ENCODE data around the gene UNC5A. TPM values are rescaled to one million over a fixed set of nuclear protein-coding genes. Genes with fewer than 3 reads are reported as not detected.

The UNC5A gene
- total and polyA plus RNA-seq, 10 of the 15 experiments (the other 5 are each of a cell fraction or from before 2014, with no cell fraction given) = not detected

GRCh38 chr5:176830995-176831423, 20.6 kb downstream of the UNC5A start:
- ChIA-PET SMC1A (ENCODE audit: uncharacterized antibody, unreplicated experiment) (no interaction called here), RAD21 (ENCODE audit: unreplicated experiment) (no interaction called here), POLR2A (interaction anchor here (0.7 kb wide), 1 partner anchor 33 kb away, joined by 5 read pairs; no protein-coding TSS in a partner anchor), CTCF (no interaction called here)
- Histone ChIP-seq H3K27me3 (replicated peaks in 1 of 2; ENCODE audit: control insufficient read depth in 2 of 2, insufficient read depth in 2 of 2, low read length in 1 of 2) (no peaks in the 10 kb centered on the region; a peak in 2 of 4 replicates), H3K4me3 (no peak overlapping the region), H3K4me1 (ENCODE audit: control insufficient read depth, insufficient read depth, low read length) (no peaks in the 10 kb centered on the region), H2AFZ (ENCODE audit: control insufficient read depth, low read depth, low read length) (no peak overlapping the region), H3K9me3 (replicated peaks; ENCODE audit: control insufficient read depth, insufficient read depth, low read length) (no peaks in the 10 kb centered on the region), H3K4me2 (ENCODE audit: control insufficient read depth, insufficient read depth) (no peak overlapping the region), H4K20me1 (ENCODE audit: control insufficient read depth, insufficient read depth) (no peaks in the 10 kb centered on the region), H3K9ac (ENCODE audit: control insufficient read depth, insufficient read depth, low read length) (no peak overlapping the region), H3K36me3 (ENCODE audit: control insufficient read depth in 2 of 2, insufficient read depth in 2 of 2, low read length in 1 of 2) (no peaks in the 10 kb centered on the region), H3K79me2 (ENCODE audit: control insufficient read depth, insufficient read depth, low read length) (no peaks in the 10 kb centered on the region), H3K27ac (ENCODE audit: control insufficient read depth, insufficient read depth) (no peak overlapping the region)
- no TSS peak for BruUV-seq (replicated peaks)
- ATAC-seq (no peak), FAIRE-seq (no peak), DNase-seq (ENCODE audit: low read depth, low spot score) (no peak)
- TF ChIP-seq SIX5 (IDR thresholded peaks at IDR 0.05; ENCODE audit: low read depth, low read length, severe bottlenecking) = no peak
- TF ChIP-seq, protein P1, sequence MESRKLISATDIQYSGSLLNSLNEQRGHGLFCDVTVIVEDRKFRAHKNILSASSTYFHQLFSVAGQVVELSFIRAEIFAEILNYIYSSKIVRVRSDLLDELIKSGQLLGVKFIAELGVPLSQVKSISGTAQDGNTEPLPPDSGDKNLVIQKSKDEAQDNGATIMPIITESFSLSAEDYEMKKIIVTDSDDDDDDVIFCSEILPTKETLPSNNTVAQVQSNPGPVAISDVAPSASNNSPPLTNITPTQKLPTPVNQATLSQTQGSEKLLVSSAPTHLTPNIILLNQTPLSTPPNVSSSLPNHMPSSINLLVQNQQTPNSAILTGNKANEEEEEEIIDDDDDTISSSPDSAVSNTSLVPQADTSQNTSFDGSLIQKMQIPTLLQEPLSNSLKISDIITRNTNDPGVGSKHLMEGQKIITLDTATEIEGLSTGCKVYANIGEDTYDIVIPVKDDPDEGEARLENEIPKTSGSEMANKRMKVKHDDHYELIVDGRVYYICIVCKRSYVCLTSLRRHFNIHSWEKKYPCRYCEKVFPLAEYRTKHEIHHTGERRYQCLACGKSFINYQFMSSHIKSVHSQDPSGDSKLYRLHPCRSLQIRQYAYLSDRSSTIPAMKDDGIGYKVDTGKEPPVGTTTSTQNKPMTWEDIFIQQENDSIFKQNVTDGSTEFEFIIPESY (IDR thresholded peaks at IDR 0.05) = no peak
- TF ChIP-seq SMAD5 (IDR thresholded peaks at IDR 0.05; ENCODE audit: low read depth) = no peak
- TF ChIP-seq BHLHE40 (IDR thresholded peaks at IDR 0.05; ENCODE audit: borderline replicate concordance in 1 of 2, low read depth in 2 of 2, low read length in 1 of 2) = no peak
- TF ChIP-seq, protein P2, sequence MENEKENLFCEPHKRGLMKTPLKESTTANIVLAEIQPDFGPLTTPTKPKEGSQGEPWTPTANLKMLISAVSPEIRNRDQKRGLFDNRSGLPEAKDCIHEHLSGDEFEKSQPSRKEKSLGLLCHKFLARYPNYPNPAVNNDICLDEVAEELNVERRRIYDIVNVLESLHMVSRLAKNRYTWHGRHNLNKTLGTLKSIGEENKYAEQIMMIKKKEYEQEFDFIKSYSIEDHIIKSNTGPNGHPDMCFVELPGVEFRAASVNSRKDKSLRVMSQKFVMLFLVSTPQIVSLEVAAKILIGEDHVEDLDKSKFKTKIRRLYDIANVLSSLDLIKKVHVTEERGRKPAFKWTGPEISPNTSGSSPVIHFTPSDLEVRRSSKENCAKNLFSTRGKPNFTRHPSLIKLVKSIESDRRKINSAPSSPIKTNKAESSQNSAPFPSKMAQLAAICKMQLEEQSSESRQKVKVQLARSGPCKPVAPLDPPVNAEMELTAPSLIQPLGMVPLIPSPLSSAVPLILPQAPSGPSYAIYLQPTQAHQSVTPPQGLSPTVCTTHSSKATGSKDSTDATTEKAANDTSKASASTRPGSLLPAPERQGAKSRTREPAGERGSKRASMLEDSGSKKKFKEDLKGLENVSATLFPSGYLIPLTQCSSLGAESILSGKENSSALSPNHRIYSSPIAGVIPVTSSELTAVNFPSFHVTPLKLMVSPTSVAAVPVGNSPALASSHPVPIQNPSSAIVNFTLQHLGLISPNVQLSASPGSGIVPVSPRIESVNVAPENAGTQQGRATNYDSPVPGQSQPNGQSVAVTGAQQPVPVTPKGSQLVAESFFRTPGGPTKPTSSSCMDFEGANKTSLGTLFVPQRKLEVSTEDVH (IDR thresholded peaks at IDR 0.05; ENCODE audit: low read depth, partially characterized antibody) = no peak
- TF ChIP-seq ZNF622 (IDR thresholded peaks at IDR 0.05) = no peak
- TF ChIP-seq CBX3 (IDR thresholded peaks at IDR 0.05; ENCODE audit: borderline replicate concordance, low read depth) = no peak
- WGBS (ENCODE audit: insufficient coverage, insufficient replicate concordance, low lambda C conversion rate, missing lambda C conversion rate) = 14% methylated on average over 8 of the region's 9 CpGs
- intact Hi-C loops (cut with micrococcal nuclease; ENCODE audit: unreplicated experiment) = no loop called here
- in situ Hi-C loops (cut with MboI) = no loop called here

Measured in GM12878 (cell line).